Panc1 (cell line): ENCODE data around the gene VPS4B.

ENCODE experiments used
- CTCF ChIP-seq: fragments of 450-650 bp; IDR thresholded peaks from 2 replicates; pipeline ENCODE4 v1.5.1; 2017; ENCODE audit warnings: mild to moderate bottlenecking
- POLR2AphosphoS5 ChIP-seq: IDR thresholded peaks from 2 replicates; pipeline ENCODE4 v1.6.1; 2012; ENCODE audit warnings: mild to moderate bottlenecking, low read depth, low read length, moderate library complexity
- SIN3A ChIP-seq: IDR thresholded peaks from 2 replicates; pipeline ENCODE4 v1.6.1; 2012; ENCODE audit warnings: low read depth, mild to moderate bottlenecking, low read length, moderate library complexity, borderline replicate concordance; ENCODE audit not compliant: insufficient read depth
- TCF7L2 ChIP-seq: IDR thresholded peaks from 2 replicates; pipeline ENCODE4 v1.6.1; 2011; ENCODE audit warnings: mild to moderate bottlenecking, low read depth, low read length, inconsistent platforms

DNA sequence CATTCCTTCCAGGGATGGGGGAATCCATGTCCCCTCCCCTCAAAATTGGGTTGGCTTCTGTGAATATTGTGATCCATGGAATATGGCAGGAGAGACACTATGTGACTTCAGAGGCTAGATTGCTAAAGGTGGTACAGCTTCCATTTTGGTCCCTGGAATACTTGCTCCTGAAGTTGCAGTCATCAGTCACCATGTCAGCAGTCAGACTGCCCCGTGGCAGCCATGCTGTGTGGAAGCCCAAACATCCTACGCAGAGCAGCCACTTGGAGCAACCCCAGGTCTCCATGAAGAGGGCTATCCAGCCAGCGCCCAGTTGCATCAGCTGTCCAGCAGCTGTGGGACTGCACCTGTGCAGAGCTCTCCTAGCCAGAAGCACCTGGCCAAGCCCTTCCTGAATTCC is 39.4 kb downstream of the VPS4B start:
- TF ChIP-seq CTCF (no peak), TCF7L2 (no peak), POLR2AphosphoS5 (no peak), SIN3A (no peak)
